HAP-1 (cell line): ENCODE measurements around the gene PRSS22.

Source experiments
- DNase-seq, 2 experiments: peaks; one replicate each; pipeline ENCODE4 v3.0.0-alpha.2; 2016 to 2020; ENCODE audit warnings: low spot score in 2 of 2
- H3K27me3 ChIP-seq: fragments of 250-450 bp; sonication (Bioruptor Pico); 2 replicates; pipeline ENCODE4 v1.5.1; 2020; ENCODE audit warnings: low read depth, mild to moderate bottlenecking, moderate library complexity
- H3K36me3 ChIP-seq: fragments of 250-450 bp; sonication (Bioruptor Pico); replicated peaks from 2 replicates; pipeline ENCODE4 v1.5.1; 2020; ENCODE audit warnings: mild to moderate bottlenecking
- H3K4me1 ChIP-seq: fragments of 250-450 bp; sonication (Bioruptor Pico); 2 replicates; pipeline ENCODE4 v1.5.1; 2020; ENCODE audit warnings: mild to moderate bottlenecking
- H3K4me3 ChIP-seq: fragments of 250-450 bp; sonication (Bioruptor Pico); 2 replicates; pipeline ENCODE4 v1.5.1; 2020; ENCODE audit warnings: mild to moderate bottlenecking, moderate library complexity
- H3K9me3 ChIP-seq: fragments of 250-450 bp; sonication (Bioruptor Pico); 2 replicates; pipeline ENCODE4 v1.5.1; 2020; ENCODE audit warnings: mild to moderate bottlenecking, moderate library complexity
- in situ Hi-C: fragments of 300-500 bp; cut with MboI; formaldehyde crosslinking; loops from 3 replicates; pipeline ENCODE4 v1.14.3; 2020; ENCODE audit warnings: low sequenced_read_pairs, inconsistent platforms, mixed read lengths

PRSS22 gene

GRCh38 chr16:2852731-2853507 lies 5.1 kb downstream of the PRSS22 start:
- Histone ChIP-seq H3K9me3 (peaks cover 8% of the 10 kb centered on the region), H3K4me1 (no peaks in the 10 kb centered on the region), H3K27me3 (peaks cover 6% of the 10 kb centered on the region), H3K4me3 (no peak overlapping the region), H3K36me3 (no peaks in the 10 kb centered on the region)
- in situ Hi-C loops = no loop called here
- DNase-seq = no peak

GRCh38 chr16:2852003-2852730 lies 5.8 kb downstream of the PRSS22 start:
- Histone ChIP-seq H3K9me3 (peaks cover 8% of the 10 kb centered on the region), H3K36me3 (no peaks in the 10 kb centered on the region), H3K4me1 (no peaks in the 10 kb centered on the region), H3K27me3 (no peaks in the 10 kb centered on the region), H3K4me3 (no peak overlapping the region)
- DNase-seq = no peak
- in situ Hi-C loops = no loop called here

- no peaks in the 10 kb centered on the region for H3K36me3 ChIP-seq
- H3K9me3 ChIP-seq = no peaks in the 10 kb centered on the region; the same call in 1 of the 2 replicates
- no peak for DNase-seq
- in situ Hi-C loops = no loop called here
- H3K4me1 ChIP-seq = no peaks in the 10 kb centered on the region
- H3K27me3 ChIP-seq = no peaks in the 10 kb centered on the region
- H3K4me3 ChIP-seq = no peak overlapping the region
Measured at GRCh38 chr16:2848933-2849725, 8.8 kb downstream of the PRSS22 start.

GRCh38 chr16:2846511-2847310 lies 11.3 kb downstream of the PRSS22 start:
- no peak overlapping the region for H3K4me3 ChIP-seq
- no peak for DNase-seq
- H3K9me3 ChIP-seq = peaks cover 5% of the 10 kb centered on the region; the same call in 1 of the 2 replicates
- peaks cover 9% of the 10 kb centered on the region for H3K4me1 ChIP-seq
- no peaks in the 10 kb centered on the region for H3K36me3 ChIP-seq
- H3K27me3 ChIP-seq = no peaks in the 10 kb centered on the region
- in situ Hi-C loops = no loop called here

GRCh38 chr16:2845116-2845515 lies 12.9 kb downstream of the PRSS22 start:
- in situ Hi-C loops = no loop called here
- Histone ChIP-seq H3K27me3 (no peaks in the 10 kb centered on the region), H3K36me3 (no peaks in the 10 kb centered on the region), H3K4me3 (no peak overlapping the region), H3K4me1 (peaks cover 9% of the 10 kb centered on the region), H3K9me3 (peaks cover 5% of the 10 kb centered on the region; the same call in 1 of the 2 replicates)
- no peak for DNase-seq

GRCh38 chr16:2843526-2843925 lies 14.4 kb downstream of the PRSS22 start:
- Histone ChIP-seq H3K36me3 (no peaks in the 10 kb centered on the region), H3K4me3 (no peak overlapping the region), H3K27me3 (no peaks in the 10 kb centered on the region), H3K4me1 (peaks cover 9% of the 10 kb centered on the region), H3K9me3 (peaks cover 5% of the 10 kb centered on the region; the same call in 1 of the 2 replicates)
- no peak for DNase-seq
- in situ Hi-C loops = no loop called here

GRCh38 chr16:2842340-2843000 lies 15.5 kb downstream of the PRSS22 start:
- Histone ChIP-seq H3K4me1 (peaks cover 9% of the 10 kb centered on the region), H3K9me3 (peaks cover 5% of the 10 kb centered on the region; the same call in 1 of the 2 replicates), H3K4me3 (peak overlapping the region; percentile 27), H3K27me3 (no peaks in the 10 kb centered on the region), H3K36me3 (no peaks in the 10 kb centered on the region)
- in situ Hi-C loops = no loop called here
- peak; percentile 81 to 91 for DNase-seq

GRCh38 chr16:2841606-2842339 lies 16.2 kb downstream of the PRSS22 start:
- in situ Hi-C loops = no loop called here
- Histone ChIP-seq H3K9me3 (peaks cover 5% of the 10 kb centered on the region; the same call in 1 of the 2 replicates), H3K4me3 (peak overlapping the region; percentile 27), H3K27me3 (no peaks in the 10 kb centered on the region), H3K36me3 (no peaks in the 10 kb centered on the region), H3K4me1 (peaks cover 9% of the 10 kb centered on the region)
- no peak for DNase-seq

GRCh38 chr16:2840914-2841313 lies 17.1 kb downstream of the PRSS22 start:
- H3K4me3 ChIP-seq = no peak overlapping the region
- in situ Hi-C loops = no loop called here
- peaks cover 5% of the 10 kb centered on the region; the same call in 1 of the 2 replicates for H3K9me3 ChIP-seq
- no peak for DNase-seq
- H3K4me1 ChIP-seq = peaks cover 9% of the 10 kb centered on the region
- H3K27me3 ChIP-seq = no peaks in the 10 kb centered on the region
- H3K36me3 ChIP-seq = no peaks in the 10 kb centered on the region

- in situ Hi-C loops = no loop called here
- H3K4me3 ChIP-seq = no peak overlapping the region
- peaks cover 5% of the 10 kb centered on the region; the same call in 1 of the 2 replicates for H3K9me3 ChIP-seq
- peaks cover 9% of the 10 kb centered on the region for H3K4me1 ChIP-seq
- DNase-seq = no peak
- no peaks in the 10 kb centered on the region for H3K36me3 ChIP-seq
- H3K27me3 ChIP-seq = no peaks in the 10 kb centered on the region
Measured at GRCh38 chr16:2839650-2840450, 18.1 kb downstream of the PRSS22 start.

GRCh38 chr16:2838928-2839327 lies 19.0 kb downstream of the PRSS22 start:
- in situ Hi-C loops = no loop called here
- Histone ChIP-seq H3K36me3 (no peaks in the 10 kb centered on the region), H3K27me3 (no peaks in the 10 kb centered on the region), H3K4me3 (no peak overlapping the region), H3K9me3 (peaks cover 5% of the 10 kb centered on the region; the same call in 1 of the 2 replicates), H3K4me1 (peaks cover 9% of the 10 kb centered on the region)
- peak; percentile 28 to 78 for DNase-seq
